Stimulated activated CD4-positive, alpha-beta T cell treated with anti-CD3 and anti-CD28 coated beads, Interleukin-15, amount 100 ng/mL, for 24 hours (primary cell): ENCODE measurements around the gene TAF8.
"Not testable (repeated sequence)": the region's sequence is repeated elsewhere in the genome, so short reads cannot be mapped to it uniquely, and the experiment has no call there.

Experiments used
- DNase-seq: peaks from one replicate; pipeline ENCODE4 v3.0.0-alpha.2; 2020

TAF8 gene

GRCh38 chr6:42050297-42051267 is at the start of gene TAF8:
Gene TAF8 (plus strand): TSS chr6:42050524. CDS start chr6:42050542, 18 bp downstream.
- peak; percentile 94 for DNase-seq

- DNase-seq, result no peak
These were observed 48.8 kb upstream of the TAF8 start for GRCh38 chr6:42001506-42001905.

GRCh38 chr6:42003658-42004057 is 46.7 kb upstream of the TAF8 start:
- not testable (repeated sequence) for DNase-seq

GRCh38 chr6:42007286-42008137 is 42.8 kb upstream of the TAF8 start:
- peak; percentile 65 for DNase-seq

GRCh38 chr6:42008138-42008528 is 42.2 kb upstream of the TAF8 start:
- not testable (repeated sequence) for DNase-seq

GRCh38 chr6:42009844-42010184 is 40.5 kb upstream of the TAF8 start:
- no peak for DNase-seq

GRCh38 chr6:42010185-42010891 is 40.0 kb upstream of the TAF8 start:
- peak; percentile 56 for DNase-seq

GRCh38 chr6:42010909-42011308 is 39.4 kb upstream of the TAF8 start:
- no peak for DNase-seq

- no peak for DNase-seq
These were observed 37.7 kb upstream of the TAF8 start for GRCh38 chr6:42012501-42013133.

GRCh38 chr6:42013134-42013516 is 37.2 kb upstream of the TAF8 start:
- DNase-seq, result no peak

- peak; percentile 64 for DNase-seq
These were observed 33.2 kb upstream of the TAF8 start for GRCh38 chr6:42017021-42017643.

- no peak for DNase-seq
These were observed 29.4 kb upstream of the TAF8 start for GRCh38 chr6:42020967-42021366.

GRCh38 chr6:42021847-42022754 is 28.2 kb upstream of the TAF8 start:
- DNase-seq, result peak; percentile 78

GRCh38 chr6:42022755-42023384 is 27.5 kb upstream of the TAF8 start:
- peak; percentile 46 for DNase-seq

GRCh38 chr6:42025066-42025844 is 25.1 kb upstream of the TAF8 start:
- DNase-seq, result no peak

GRCh38 chr6:42025845-42026243 is 24.5 kb upstream of the TAF8 start:
- DNase-seq, result no peak

- no peak for DNase-seq
These were observed 23.8 kb upstream of the TAF8 start for GRCh38 chr6:42026540-42026939.

- DNase-seq, result peak; percentile 50
These were observed 21.9 kb upstream of the TAF8 start for GRCh38 chr6:42028234-42029061.
